Ishikawa (cell line): Measurements from ENCODE around the gene DAND5.

Source experiments
- CEBPB ChIP-seq: IDR thresholded peaks from 2 replicates; pipeline ENCODE4 v1.6.1; 2012
- CREB1 ChIP-seq: IDR thresholded peaks from 2 replicates; pipeline ENCODE4 v1.6.1; 2012; ENCODE audit warnings: low read depth
- EGR1 ChIP-seq: IDR thresholded peaks from 2 replicates; pipeline ENCODE4 v1.6.1; 2012
- EP300 ChIP-seq: IDR thresholded peaks from 2 replicates; pipeline ENCODE4 v1.6.1; 2012; ENCODE audit warnings: borderline replicate concordance
- FOXM1 ChIP-seq: IDR thresholded peaks from 2 replicates; pipeline ENCODE4 v1.6.1; 2012; ENCODE audit warnings: low read depth, borderline replicate concordance
- NFIC ChIP-seq: IDR thresholded peaks from 2 replicates; pipeline ENCODE4 v1.6.1; 2012
- RAD21 ChIP-seq: IDR thresholded peaks from 2 replicates; pipeline ENCODE4 v1.6.1; 2012; ENCODE audit warnings: low read depth
- REST ChIP-seq: IDR thresholded peaks from 2 replicates; pipeline ENCODE4 v1.6.1; 2012; ENCODE audit warnings: low read depth, mild to moderate bottlenecking
- TAF1 ChIP-seq: IDR thresholded peaks from 2 replicates; pipeline ENCODE4 v1.6.1; 2012; ENCODE audit warnings: low read depth, mild to moderate bottlenecking
- TCF12 ChIP-seq: IDR thresholded peaks from 2 replicates; pipeline ENCODE4 v1.6.1; 2012; ENCODE audit warnings: low read depth
- TEAD4 ChIP-seq: IDR thresholded peaks from 2 replicates; pipeline ENCODE4 v1.6.1; 2012
- USF1 ChIP-seq: IDR thresholded peaks from 2 replicates; pipeline ENCODE4 v1.6.1; 2012
- YY1 ChIP-seq: IDR thresholded peaks from 2 replicates; pipeline ENCODE4 v1.6.1; 2012; ENCODE audit warnings: low read depth
- ZBTB7A ChIP-seq: IDR thresholded peaks from 2 replicates; pipeline ENCODE4 v1.6.1; 2012; ENCODE audit warnings: low read depth
- TF ChIP-seq, protein P1 (sequence below): IDR thresholded peaks from 2 replicates; pipeline ENCODE4 v1.6.1; 2012

Gene DAND5

DNA sequence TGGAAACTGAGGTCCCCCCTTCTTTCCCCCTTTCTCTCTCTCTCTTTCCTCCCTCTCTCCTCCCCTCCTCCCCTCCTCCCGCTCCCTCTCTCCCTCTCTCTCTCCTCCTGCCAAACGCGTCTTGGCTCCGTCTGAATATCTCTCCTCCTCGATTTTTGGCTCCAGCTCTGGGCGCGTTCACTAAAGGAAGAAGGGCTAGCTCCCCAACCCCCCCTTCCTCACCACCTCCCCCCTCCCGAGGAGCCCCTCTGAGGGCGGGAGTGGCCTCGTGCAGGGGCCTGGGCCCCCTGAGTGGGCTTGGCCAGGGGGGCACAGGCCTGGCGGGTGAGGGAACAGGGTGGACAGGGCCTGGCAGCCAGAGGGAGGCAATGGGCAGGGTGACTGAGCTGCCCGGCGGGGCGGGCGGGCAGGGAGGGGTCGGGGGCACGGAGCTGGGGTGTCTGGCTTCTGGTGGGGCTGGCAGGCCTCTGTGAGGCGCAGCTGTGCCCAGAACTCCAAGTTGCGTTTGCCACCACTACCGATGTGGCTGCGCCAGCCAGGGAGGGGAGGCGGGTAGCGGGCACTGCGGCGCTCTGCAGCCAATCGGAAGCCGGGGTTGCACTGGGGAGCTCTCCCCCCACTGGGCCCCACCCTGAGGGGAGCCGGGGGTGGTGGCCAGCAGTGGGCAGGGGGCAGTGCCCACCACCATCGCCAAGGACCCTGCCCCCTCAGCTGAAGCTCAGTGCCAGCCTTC is 33.0 kb downstream of the DAND5 start:
- TF ChIP-seq NFIC (no peak), TAF1 (no peak), FOXM1 (no peak), USF1 (no peak), CEBPB (no peak), EGR1 (no peak), ZBTB7A (no peak), TEAD4 (no peak), YY1 (no peak), REST (no peak), EP300 (no peak), RAD21 (no peak), CREB1 (no peak), TCF12 (no peak)
- TF ChIP-seq, protein P1, sequence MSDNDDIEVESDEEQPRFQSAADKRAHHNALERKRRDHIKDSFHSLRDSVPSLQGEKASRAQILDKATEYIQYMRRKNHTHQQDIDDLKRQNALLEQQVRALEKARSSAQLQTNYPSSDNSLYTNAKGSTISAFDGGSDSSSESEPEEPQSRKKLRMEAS, result no peak

GRCh38 chr19:13003081-13003480 is 33.7 kb downstream of the DAND5 start:
- no peak for TF ChIP-seq FOXM1
- no peak for TF ChIP-seq NFIC
- TF ChIP-seq YY1, result no peak
- TF ChIP-seq EGR1, result no peak
- no peak for TF ChIP-seq ZBTB7A
- no peak for TF ChIP-seq TCF12
- TF ChIP-seq EP300, result no peak
- no peak for TF ChIP-seq TAF1
- TF ChIP-seq REST, result no peak
- TF ChIP-seq TEAD4, result no peak
- no peak for TF ChIP-seq USF1
- TF ChIP-seq RAD21, result no peak
- no peak for TF ChIP-seq CREB1
- TF ChIP-seq, protein P1, result no peak

DNA sequence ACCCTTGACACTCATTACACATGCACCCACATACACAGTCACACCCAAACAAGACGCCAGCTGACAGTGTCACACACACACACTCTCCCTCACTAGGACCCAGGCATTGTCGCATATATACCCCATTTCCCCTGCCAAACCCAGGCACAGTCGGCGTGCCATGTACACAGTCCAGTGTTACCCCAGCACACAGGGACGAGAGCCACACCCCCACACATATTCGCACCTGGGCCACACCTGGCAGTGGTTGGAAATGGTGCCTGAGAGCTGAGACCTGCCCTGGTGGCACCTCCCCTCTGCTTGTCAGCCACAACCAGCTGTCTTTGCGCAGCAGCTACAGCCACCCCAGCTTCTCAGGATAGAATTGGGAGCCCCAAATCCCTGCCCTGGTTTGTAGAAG is 34.9 kb downstream of the DAND5 start:
- TF ChIP-seq USF1 (no peak), EP300 (no peak), TCF12 (no peak), NFIC (no peak), REST (no peak), FOXM1 (no peak), RAD21 (no peak), CREB1 (no peak), TEAD4 (no peak), TAF1 (no peak), EGR1 (no peak)
- TF ChIP-seq, protein P1, result no peak

DNA sequence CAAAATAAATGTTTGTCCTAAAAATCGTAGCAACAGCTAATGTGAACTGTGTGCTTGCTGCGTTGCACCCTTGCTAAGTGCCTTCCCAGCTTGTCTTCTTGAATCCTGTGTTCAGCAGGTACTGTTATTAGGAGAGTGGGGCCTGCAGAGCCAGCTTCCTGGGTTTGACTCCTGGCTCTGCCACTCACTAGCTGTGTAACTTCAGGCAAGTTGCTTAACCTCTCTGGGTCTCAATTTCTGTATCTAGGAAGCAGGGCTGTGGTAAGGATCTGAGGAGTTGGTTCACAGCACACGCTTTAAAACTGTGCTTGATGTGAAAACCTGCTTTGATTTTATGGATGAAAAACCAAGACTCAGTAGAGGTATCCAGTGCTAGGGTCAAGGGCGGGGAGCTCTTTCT is 35.9 kb downstream of the DAND5 start:
- TF ChIP-seq FOXM1, result no peak
- no peak for TF ChIP-seq TCF12
- no peak for TF ChIP-seq ZBTB7A
- TF ChIP-seq CEBPB, result no peak
- TF ChIP-seq REST, result no peak
